ENCODE measurements around the gene CAMK1D.

CAMK1D gene

DNA sequence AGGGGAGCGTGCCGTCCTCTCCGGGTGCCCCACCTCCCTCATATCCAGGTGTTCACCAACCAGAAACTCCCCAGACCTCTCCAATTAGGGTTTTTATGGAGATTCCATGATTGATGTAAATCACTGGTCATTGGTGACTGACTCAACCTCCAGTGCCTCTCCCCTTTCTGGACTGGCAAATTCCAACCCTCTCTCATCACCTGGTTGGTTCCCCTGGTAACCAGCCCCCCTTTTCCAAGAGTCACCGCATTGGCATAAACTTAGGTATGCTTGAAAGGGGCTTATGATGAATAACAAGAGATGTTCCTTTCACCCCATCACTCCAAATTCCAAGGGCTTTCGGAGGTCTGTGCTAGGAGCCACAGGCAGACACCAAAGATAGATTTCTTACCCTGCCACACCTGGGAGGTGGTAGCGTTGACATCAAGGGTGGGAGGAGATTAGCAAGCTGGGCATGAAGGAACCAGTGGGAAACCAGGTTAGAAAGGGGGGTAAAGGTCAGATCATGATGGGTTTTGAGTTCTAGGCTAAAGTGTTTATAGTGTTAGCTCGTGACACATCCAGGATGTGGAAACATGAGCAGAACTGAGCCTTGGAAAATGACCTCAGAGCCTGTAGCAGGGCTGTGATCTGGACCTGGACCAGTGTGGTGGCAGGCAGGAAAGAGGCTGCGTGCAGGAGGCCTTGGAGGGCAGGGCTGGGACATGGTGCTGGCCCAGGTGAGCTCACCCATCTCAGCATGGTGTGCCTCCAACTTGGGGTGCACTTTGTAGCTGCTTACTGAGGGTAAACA lies 45.1 kb downstream of the CAMK1D start:
- Histone ChIP-seq H3K4me3 (ENCODE audit: low read depth, low read length) (no peak overlapping the region), H3K36me3 (no peaks in the 10 kb centered on the region), H3K9me3 (ENCODE audit: severe bottlenecking) (no peaks in the 10 kb centered on the region), H3K27ac (no peak overlapping the region), H3K27me3 (ENCODE audit: insufficient read depth, low read depth, severe bottlenecking) (no peaks in the 10 kb centered on the region)
- DNase-seq, result no peak
- TF ChIP-seq CTCF (IDR thresholded peaks at IDR 0.05; ENCODE audit: low read depth, low read length), result no peak

- Histone ChIP-seq H3K27me3 (ENCODE audit: insufficient read depth, low read depth, severe bottlenecking) (no peaks in the 10 kb centered on the region), H3K9me3 (ENCODE audit: severe bottlenecking) (no peaks in the 10 kb centered on the region), H3K36me3 (no peaks in the 10 kb centered on the region), H3K27ac (peak overlapping the region; percentile 88), H3K4me3 (ENCODE audit: low read depth, low read length) (no peak overlapping the region)
- DNase-seq, result no peak
- TF ChIP-seq CTCF (IDR thresholded peaks at IDR 0.05; ENCODE audit: low read depth, low read length), result no peak
Measured at GRCh38 chr10:12396093-12396492, 46.7 kb downstream of the CAMK1D start.

- no peak for TF ChIP-seq CTCF (IDR thresholded peaks at IDR 0.05; ENCODE audit: low read depth, low read length)
- H3K27ac ChIP-seq, result peak overlapping the region; percentile 88
Measured at GRCh38 chr10:12396567-12396966, 47.2 kb downstream of the CAMK1D start.

GRCh38 chr10:12397147-12397896 lies 48.0 kb downstream of the CAMK1D start:
- no peaks in the 10 kb centered on the region for H3K36me3 ChIP-seq
- no peaks in the 10 kb centered on the region for H3K9me3 ChIP-seq (ENCODE audit: severe bottlenecking)
- TF ChIP-seq CTCF (IDR thresholded peaks at IDR 0.05; ENCODE audit: low read depth, low read length), result no peak
- peak overlapping the region; percentile 88 for H3K27ac ChIP-seq
- no peak for DNase-seq
- no peaks in the 10 kb centered on the region for H3K27me3 ChIP-seq (ENCODE audit: insufficient read depth, low read depth, severe bottlenecking)
- H3K4me3 ChIP-seq (ENCODE audit: low read depth, low read length), result peak overlapping the region; percentile 30; the same call in 1 of the 2 replicates

More at GRCh38 chr10:12396567-12396966, 47.2 kb downstream of the CAMK1D start:
- peak; percentile 83 for DNase-seq
- Histone ChIP-seq H3K4me3 (ENCODE audit: low read depth, low read length) (peak overlapping the region; percentile 30), H3K36me3 (no peaks in the 10 kb centered on the region), H3K27me3 (ENCODE audit: insufficient read depth, low read depth, severe bottlenecking) (no peaks in the 10 kb centered on the region), H3K9me3 (ENCODE audit: severe bottlenecking) (no peaks in the 10 kb centered on the region)

DNA sequence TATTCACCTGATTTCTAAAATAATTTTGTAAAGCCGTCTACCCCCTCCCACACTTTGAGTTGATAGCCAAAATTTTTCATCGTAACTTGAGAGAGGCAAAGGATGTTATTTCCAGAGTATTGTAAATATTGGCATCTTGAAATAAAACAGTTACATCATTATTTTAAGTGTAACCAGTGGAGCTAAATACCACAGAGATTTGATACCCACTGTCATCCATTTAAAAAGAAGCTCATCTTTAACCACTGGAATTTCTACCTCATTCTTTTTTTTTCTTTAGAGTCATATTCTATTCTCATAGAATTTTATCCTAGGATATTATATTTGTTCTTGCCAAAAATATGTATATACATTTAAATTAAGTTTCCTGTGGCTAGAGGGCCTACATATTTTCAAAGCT lies 48.6 kb downstream of the CAMK1D start:
- Histone ChIP-seq H3K4me3 (ENCODE audit: low read depth, low read length) (no peak overlapping the region), H3K27ac (no peak overlapping the region), H3K9me3 (ENCODE audit: severe bottlenecking) (no peaks in the 10 kb centered on the region), H3K27me3 (ENCODE audit: insufficient read depth, low read depth, severe bottlenecking) (no peaks in the 10 kb centered on the region), H3K36me3 (no peaks in the 10 kb centered on the region)
- no peak for TF ChIP-seq CTCF (IDR thresholded peaks at IDR 0.05; ENCODE audit: low read depth, low read length)
- no peak for DNase-seq

Measured in WERI-Rb-1 (cell line).